SK-N-MC (cell line): ENCODE data around the gene USH2A.

Experiments used
- EZH2 ChIP-seq: fragments of 200-600 bp; sonication (generic); IDR thresholded peaks from one replicate; pipeline ENCODE4 v1.6.1; 2017; ENCODE audit warnings: antibody characterized with exemption
- POLR2AphosphoS5 ChIP-seq: IDR thresholded peaks from 2 replicates; pipeline ENCODE4 v1.6.1; 2012; ENCODE audit warnings: mild to moderate bottlenecking, low read depth, low read length, borderline replicate concordance

DNA sequence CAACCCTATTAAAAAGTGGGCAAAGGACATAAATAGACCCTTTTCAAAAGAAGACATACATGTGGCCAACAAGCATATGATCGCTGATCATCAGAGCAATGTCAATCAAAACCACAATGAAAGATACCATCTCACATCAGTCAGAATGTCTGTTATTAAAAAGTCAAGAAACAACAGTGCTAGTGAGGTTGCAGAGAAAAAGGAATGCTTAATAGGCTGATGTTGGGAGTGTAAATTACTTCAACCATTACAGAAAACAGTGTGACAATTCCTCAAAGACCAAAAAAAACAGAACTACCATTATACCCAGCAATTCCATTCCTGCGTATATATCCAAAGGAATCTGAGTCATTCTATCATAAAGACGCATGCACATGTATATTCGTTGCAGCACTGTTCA, 13.2 kb downstream of the USH2A start:
- no peak for TF ChIP-seq POLR2AphosphoS5
- no peak for TF ChIP-seq EZH2
